Mucosa of descending colon (tissue), 3 donors: ENCODE results near the gene FLT1. TPM values are rescaled to one million over a fixed set of nuclear protein-coding genes. Genes with fewer than 3 reads are reported as not detected.

Experiments used
- ATAC-seq: fragments of 200-7000 bp; cut with Tn5 transposase; one replicate; pipeline ENCODE4 v1.9.1; 2020; ENCODE audit warnings: mild to moderate bottlenecking, moderate library complexity
- DNase-seq, 3 donors: peaks; one replicate each; pipeline ENCODE4 v3.0.0-alpha.2; 2020
- H3K36me3 ChIP-seq: fragments of 200-600 bp; one replicate; pipeline ENCODE4 v1.8.0; 2021; ENCODE audit warnings: low read depth, mild to moderate bottlenecking
- H3K4me1 ChIP-seq: fragments of 200-600 bp; one replicate; pipeline ENCODE4 v1.8.0; 2021; ENCODE audit warnings: low read depth, mild to moderate bottlenecking
- H3K4me3 ChIP-seq: fragments of 200-600 bp; one replicate; pipeline ENCODE4 v1.8.0; 2021; ENCODE audit warnings: mild to moderate bottlenecking
- H3K9me3 ChIP-seq: fragments of 200-600 bp; one replicate; pipeline ENCODE4 v1.8.0; 2021; ENCODE audit warnings: mild to moderate bottlenecking
- CTCF ChIP-seq: fragments of 200-600 bp; IDR thresholded peaks from one replicate; pipeline ENCODE4 v1.8.0; 2022; ENCODE audit warnings: antibody characterized with exemption, mild to moderate bottlenecking
- intact Hi-C, 2 donors: fragments of 100-400 bp; cut with DNase I in 1 of 2; cut with micrococcal nuclease in 1 of 2; formaldehyde crosslinking; loops; one replicate each; pipeline versions ENCODE4 v1.11.0 to v1.11.1; 2022; cut with DNase I, micrococcal nuclease
- total RNA-seq, 3 donors: library from RNA; stranded (reverse); fragmentation: NEBNext Ultra II Directional in 2 of 3; extraction: Animal tissue kit (Norgen Biotek cat#: 25700) in 2 of 3; gene quantifications; one replicate each; pipeline versions ENCODE4 v1.2.1 to v1.2.4, GENCODE V29; 2021 to 2023
- donor health status: DM: no; HTN: no; CAD: no; lungs with moderate emphysema.
- donor health status: DM: no; HTN: no; CAD: no.
- donor health status: DM: no; HTN: yes; CAD: no.

FLT1 gene
- total RNA-seq, 3 donors from 2014 or later = 3.8 to 9.2 (median 4.0) TPM

GRCh38 chr13:28252547-28252946 is 242.4 kb downstream of the FLT1 start:
- no peak for ATAC-seq
- TF ChIP-seq CTCF = no peak
- intact Hi-C loops = no loop called here

GRCh38 chr13:28251466-28251865 is 243.5 kb downstream of the FLT1 start:
- intact Hi-C loops = no loop called here
- no peaks in the 10 kb centered on the region for H3K36me3 ChIP-seq
- H3K4me3 ChIP-seq = no peak overlapping the region
- H3K4me1 ChIP-seq = no peaks in the 10 kb centered on the region
- DNase-seq = no peak
- ATAC-seq = no peak
- no peak for TF ChIP-seq CTCF
- H3K9me3 ChIP-seq = no peaks in the 10 kb centered on the region

More at GRCh38 chr13:28252547-28252946, 242.4 kb downstream of the FLT1 start:
- no peak for DNase-seq
- H3K9me3 ChIP-seq = no peaks in the 10 kb centered on the region
- no peak overlapping the region for H3K4me3 ChIP-seq
- H3K4me1 ChIP-seq = no peaks in the 10 kb centered on the region
- no peaks in the 10 kb centered on the region for H3K36me3 ChIP-seq

- intact Hi-C loops = no loop called here
- TF ChIP-seq CTCF = no peak
- Histone ChIP-seq H3K4me1 (no peaks in the 10 kb centered on the region), H3K36me3 (no peaks in the 10 kb centered on the region), H3K9me3 (no peaks in the 10 kb centered on the region), H3K4me3 (no peak overlapping the region)
- ATAC-seq = no peak
- DNase-seq = no peak
These were observed 244.4 kb downstream of the FLT1 start for GRCh38 chr13:28250542-28250941.

Other genes with a start within 250 kb of the FLT1 start
- 10 to 100 TPM; 56.9 to 68.4 (median 60.2) TPM for gene POMP, start 164.0 kb upstream of the FLT1 start, total RNA-seq
- 10 to 100 TPM; 43.0 to 65.5 (median 46.3) TPM for gene SLC46A3, start 223.8 kb upstream of the FLT1 start, total RNA-seq